Measurements from ENCODE around the gene SCTR. TPM values are rescaled to one million over a fixed set of nuclear protein-coding genes. Genes with fewer than 3 reads are reported as not detected.

Gene SCTR
- total RNA-seq, 1 donor from 2014 or later: 0.82 TPM

- FAIRE-seq (no peak), DNase-seq (ENCODE audit: low spot score in 2 of 2) (no peak)
Observed at GRCh38 chr2:119451336-119452050, 72.8 kb downstream of the SCTR start.

- no peak for DNase-seq (ENCODE audit: low spot score in 2 of 2)
- FAIRE-seq: no peak
Observed at GRCh38 chr2:119449521-119449920, 74.8 kb downstream of the SCTR start.

DNA sequence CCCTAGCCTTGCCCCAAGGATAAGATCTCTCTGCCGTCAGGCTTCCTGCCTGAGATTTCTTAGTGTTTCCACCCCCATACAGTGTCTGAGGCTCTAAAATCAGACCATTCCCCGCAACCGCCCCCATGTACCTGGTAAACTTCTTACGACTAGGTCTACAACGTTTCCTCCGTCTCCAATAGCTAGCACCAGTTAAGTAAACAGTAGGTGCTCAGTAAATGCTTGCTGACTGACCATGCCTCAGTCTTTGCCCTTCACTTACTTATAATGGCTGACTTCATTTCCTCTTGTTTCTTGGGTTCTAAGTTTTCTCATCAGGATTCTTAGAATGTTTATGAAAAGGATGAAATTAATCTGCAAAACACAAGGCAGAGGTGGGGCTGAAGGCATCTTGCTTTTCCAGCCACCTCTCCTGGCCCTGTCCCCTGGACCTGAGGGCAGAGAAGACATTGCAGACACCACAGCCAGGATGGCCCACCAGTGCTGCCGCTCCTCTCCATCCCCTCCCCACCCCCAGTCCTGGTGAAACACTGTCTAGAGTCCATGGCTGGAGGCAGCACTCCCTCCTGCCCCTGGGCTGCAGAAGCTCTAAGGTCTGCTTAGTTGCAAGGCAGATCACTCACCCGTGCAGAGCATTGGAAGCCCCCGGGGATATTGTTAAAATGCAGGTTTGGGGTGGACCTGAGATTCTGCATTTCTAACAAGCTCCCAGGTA is 75.7 kb downstream of the SCTR start:
- FAIRE-seq (no peak), DNase-seq (ENCODE audit: low spot score in 2 of 2) (no peak)

DNA sequence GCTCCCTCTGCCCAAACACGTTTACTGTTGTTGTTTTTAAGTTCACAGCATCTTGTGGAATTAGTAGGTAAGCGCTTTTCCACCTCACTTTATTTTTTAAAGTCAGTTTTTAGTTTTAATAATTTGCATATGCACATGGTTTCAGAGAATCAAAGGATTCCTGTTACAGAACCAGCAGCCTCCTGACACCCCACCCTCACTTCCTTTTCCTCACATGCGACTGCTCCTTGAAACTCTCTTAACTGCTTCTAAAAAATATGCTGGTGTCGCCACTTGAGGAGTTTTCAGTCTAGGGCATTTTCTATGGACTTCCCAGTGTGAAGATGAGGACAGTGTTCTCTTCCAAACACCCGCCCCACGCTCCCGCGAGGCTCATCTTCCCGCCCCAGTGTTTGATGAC is 78.2 kb downstream of the SCTR start:
- FAIRE-seq (no peak), DNase-seq (ENCODE audit: low spot score in 2 of 2) (no peak)

DNA sequence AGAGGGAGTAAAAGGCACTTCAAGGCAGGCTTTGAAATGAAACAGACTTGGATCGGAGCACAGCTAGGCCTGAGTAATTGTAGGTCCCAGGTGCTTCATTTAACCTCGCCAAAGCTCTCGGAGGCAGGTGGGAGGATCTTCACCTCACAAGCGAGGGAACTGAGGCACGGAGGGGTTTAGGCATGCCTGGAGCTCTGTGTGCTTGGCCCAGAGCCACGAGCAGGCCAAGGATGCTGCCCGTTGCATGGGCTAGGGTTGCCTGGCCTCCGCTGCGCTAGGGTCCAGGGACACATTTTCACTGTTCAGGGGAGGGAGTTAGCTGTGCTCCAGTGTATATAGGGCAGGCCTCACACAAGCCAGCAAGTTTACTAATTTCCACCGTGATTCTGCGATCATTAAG is 81.4 kb downstream of the SCTR start:
- no peak for DNase-seq (ENCODE audit: low spot score in 2 of 2)
- FAIRE-seq: no peak

GRCh38 chr2:119442226-119442619 is 82.1 kb downstream of the SCTR start:
- DNase-seq (ENCODE audit: low spot score in 2 of 2) (no peak), FAIRE-seq (no peak)

- FAIRE-seq: no peak
Observed at GRCh38 chr2:119441376-119442225, 82.7 kb downstream of the SCTR start.

DNA sequence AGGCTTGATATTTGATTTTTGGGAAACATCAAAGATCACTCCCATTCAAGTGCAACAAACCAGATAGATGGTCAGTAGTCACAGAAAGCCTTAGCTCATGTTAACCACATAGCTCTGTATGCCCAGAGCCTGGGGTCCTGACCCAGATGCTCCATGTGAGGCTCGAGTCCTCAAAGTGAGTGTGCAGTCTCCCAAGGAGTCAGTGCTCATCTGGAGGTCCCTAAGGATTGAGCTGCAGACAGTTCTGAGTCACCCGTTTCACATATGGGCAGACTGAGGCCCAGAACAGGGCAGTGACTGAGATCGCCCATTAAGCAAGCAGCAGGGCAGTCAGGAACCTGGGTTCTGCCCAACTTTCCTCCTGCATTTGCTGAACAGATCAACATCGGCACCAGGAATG is 83.4 kb downstream of the SCTR start:
- no peak for DNase-seq (ENCODE audit: low spot score in 2 of 2)
- no peak for FAIRE-seq

More at GRCh38 chr2:119441376-119442225, 82.7 kb downstream of the SCTR start:
- DNase-seq (ENCODE audit: low spot score in 2 of 2): no peak

DNA sequence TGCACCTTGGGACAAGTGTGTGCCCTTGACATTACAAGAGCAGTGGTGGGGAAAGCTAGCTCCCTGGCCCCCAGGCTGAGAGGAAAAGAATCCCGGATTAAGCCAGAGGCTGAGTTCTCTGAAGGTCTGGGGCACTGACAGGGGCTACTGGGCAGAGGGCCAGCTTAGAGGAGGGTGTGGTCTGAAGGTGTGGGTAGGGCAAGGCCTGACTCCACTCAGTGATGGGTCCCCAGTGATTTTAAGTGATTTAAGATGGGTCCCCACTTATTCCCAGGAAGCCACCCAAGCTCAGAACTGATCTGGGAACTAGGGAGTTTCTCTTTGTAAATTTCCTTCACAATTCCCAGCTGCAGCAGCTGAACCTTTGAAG is 83.8 kb downstream of the SCTR start:
- no peak for FAIRE-seq
- no peak for DNase-seq (ENCODE audit: low spot score in 2 of 2)

GRCh38 chr2:119439574-119440500 is 84.4 kb downstream of the SCTR start:
- FAIRE-seq: no peak
- DNase-seq (ENCODE audit: low spot score in 2 of 2): no peak

DNA sequence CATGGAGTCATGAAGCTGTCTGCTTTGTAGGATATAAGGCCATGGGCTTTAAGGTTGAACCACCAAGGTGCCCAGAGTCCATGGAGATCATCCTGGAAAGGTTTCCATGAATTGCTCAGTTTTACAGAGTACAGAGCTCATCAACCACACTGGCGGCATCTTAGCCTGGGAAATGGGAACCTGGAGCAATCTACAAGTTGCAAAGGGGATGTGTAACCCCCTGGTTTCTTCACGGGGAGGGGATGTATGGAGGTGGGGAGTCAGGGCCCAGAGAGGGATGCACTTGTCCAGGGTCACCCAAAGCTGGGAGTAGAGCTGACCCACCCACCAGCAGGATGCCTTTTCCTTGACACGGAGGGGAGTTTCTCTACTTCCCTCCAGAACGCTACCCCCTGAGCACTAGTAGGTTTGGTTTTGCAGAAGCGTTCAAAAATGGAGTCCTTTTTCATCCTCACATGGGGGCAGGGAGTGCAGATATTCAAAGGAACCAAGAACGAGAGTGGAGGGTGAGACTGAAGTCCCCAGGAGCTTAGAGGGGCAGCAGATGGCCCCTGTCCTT is 85.5 kb downstream of the SCTR start:
- no peak for DNase-seq (ENCODE audit: low spot score in 2 of 2)
- FAIRE-seq: no peak

DNA sequence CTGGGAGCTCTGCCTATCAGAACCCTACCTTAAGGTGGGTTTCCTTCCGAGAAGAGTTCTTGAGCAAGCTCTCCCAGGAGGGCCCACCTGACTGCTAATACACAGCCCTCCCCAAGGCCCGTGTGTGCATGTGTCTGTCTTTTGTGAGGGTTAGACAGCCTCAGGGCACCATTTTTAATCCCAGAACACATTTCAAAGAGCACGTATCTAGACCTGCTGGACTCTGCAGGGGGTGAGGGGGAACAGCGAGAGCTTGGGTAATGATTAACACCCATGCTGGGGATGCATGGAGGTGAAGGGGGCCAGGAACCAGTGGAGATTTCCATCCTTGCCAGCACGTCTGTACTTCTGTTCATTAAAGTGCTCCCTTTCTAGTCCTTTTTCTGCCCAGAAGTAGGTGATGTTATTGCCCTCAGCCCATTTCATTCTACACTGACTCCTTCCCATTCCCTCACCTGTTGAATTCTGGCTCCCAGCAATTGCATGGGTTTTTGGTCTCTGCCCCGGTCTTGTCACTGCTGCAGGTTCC is 86.1 kb downstream of the SCTR start:
- no peak for FAIRE-seq
- no peak for DNase-seq (ENCODE audit: low spot score in 2 of 2)

- no peak for DNase-seq (ENCODE audit: low spot score in 2 of 2)
- FAIRE-seq: no peak
Observed at GRCh38 chr2:119436993-119437772, 87.1 kb downstream of the SCTR start.

DNA sequence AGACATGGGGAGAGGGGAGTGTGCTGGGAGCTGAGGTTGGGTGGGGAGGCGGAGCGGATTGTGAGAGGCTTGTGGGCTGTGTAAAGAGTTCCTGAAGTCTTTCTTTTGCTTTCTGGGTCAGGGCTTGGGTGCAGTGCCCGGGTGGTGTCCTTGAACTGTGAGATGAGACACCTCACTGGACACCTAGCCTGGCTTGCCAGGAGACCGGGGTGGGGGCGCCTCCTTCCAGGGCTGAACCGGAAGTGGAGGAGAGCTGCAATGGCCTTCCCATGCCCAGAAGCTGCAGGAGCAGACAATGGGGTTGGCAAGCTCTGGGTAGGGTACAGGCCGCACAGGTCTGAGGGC is 88.4 kb downstream of the SCTR start:
- DNase-seq (ENCODE audit: low spot score in 2 of 2): no peak
- no peak for FAIRE-seq

- FAIRE-seq (no peak), DNase-seq (ENCODE audit: low spot score in 2 of 2) (no peak)
Observed at GRCh38 chr2:119435081-119435952, 89.0 kb downstream of the SCTR start.

- no peak for DNase-seq (ENCODE audit: low spot score in 2 of 2)
- FAIRE-seq: no peak
Observed at GRCh38 chr2:119434664-119435063, 89.6 kb downstream of the SCTR start.

DNA sequence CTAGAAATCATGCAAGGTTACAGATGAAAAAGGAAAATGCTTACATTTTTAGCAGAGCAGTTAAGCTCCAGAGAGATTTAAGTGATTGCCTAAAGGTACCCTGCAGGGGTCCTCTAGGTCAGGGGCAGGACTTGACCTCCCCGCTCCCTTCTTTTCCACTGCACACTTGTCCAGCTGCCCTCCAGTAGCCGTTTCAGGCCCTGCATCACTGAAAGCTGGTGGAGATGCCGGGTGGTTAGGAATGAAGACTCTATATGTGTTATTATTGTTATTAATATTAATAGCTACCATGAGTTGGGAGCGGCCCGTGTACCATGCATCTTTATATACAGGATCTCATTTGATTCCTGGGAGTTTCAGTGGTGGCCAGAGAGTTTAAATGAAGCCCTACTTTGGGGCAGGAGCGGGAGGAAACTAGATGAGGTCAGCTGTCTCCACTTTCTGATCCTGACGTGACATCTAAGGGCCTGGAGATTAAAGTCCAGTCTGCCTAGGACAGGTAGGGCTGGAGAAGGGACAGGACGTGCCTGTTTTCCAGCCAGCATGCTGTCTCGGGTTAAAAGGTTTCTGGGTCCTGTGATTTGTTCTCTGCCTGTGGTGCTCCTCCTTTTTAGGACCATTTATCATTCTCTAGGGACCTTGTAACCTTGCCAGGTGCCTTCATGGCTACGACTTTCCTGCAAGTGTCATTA is 90.5 kb downstream of the SCTR start:
- DNase-seq (ENCODE audit: low spot score in 2 of 2): no peak
- FAIRE-seq: no peak

Measured in frontal cortex (tissue), 4 donors.